ENCODE data around the gene C15orf40.

DNA sequence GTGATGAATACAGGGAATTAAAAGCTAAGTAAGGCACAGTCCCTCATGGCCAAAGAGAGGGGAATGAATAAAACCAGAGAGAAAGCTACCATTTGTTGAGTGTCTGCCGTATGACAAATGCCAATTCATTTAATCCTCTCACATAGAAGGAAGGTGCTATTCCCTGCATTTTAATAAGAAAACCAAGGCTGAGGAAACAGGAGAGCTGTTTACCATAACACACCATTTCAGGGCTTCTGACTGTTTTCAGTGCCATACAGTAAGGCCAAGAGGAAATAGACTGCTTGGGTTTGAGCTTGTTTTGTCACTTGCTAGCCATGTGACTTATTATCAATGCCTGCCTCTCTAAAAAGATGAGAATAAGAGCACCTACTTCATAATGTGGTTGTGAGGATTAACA is 45.6 kb upstream of the C15orf40 start:
- TF ChIP-seq, protein P1, sequence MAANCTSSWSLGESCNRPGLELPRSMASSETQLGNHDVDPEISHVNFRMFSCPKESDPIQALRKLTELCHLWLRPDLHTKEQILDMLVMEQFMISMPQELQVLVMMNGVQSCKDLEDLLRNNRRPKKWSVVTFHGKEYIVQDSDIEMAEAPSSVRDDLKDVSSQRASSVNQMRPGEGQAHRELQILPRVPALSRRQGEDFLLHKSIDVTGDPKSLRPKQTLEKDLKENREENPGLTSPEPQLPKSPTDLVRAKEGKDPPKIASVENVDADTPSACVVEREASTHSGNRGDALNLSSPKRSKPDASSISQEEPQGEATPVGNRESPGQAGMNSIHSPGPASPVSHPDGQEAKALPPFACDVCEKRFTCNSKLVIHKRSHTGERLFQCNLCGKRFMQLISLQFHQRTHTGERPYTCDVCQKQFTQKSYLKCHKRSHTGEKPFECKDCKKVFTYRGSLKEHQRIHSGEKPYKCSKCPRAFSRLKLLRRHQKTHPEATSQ (tag by site-specific recombination; IDR thresholded peaks at IDR 0.05), result no peak
- TF ChIP-seq ZNF791 (tag by site-specific recombination; IDR thresholded peaks at IDR 0.05), result no peak
- no peak for TF ChIP-seq ZNF558 (tag by site-specific recombination; IDR thresholded peaks at IDR 0.05)
- no peak for TF ChIP-seq ZNF704 (tag by site-specific recombination; IDR thresholded peaks at IDR 0.05)
- TF ChIP-seq ELK4 (IDR thresholded peaks at IDR 0.05; ENCODE audit: borderline replicate concordance, low read depth, low read length), result no peak
- TF ChIP-seq ZFP3 (tag by site-specific recombination; IDR thresholded peaks at IDR 0.05; ENCODE audit: low read depth), result no peak
- no peak for TF ChIP-seq ZNF350 (tag by site-specific recombination; IDR thresholded peaks at IDR 0.05)
- TF ChIP-seq ZNF211 (tag by site-specific recombination; IDR thresholded peaks at IDR 0.05; ENCODE audit: low read depth), result no peak
- no peak for TF ChIP-seq YY2 (tag by site-specific recombination; IDR thresholded peaks at IDR 0.05)
- no peak for TF ChIP-seq ZNF239 (tag by site-specific recombination; IDR thresholded peaks at IDR 0.05)
- TF ChIP-seq, protein P2, sequence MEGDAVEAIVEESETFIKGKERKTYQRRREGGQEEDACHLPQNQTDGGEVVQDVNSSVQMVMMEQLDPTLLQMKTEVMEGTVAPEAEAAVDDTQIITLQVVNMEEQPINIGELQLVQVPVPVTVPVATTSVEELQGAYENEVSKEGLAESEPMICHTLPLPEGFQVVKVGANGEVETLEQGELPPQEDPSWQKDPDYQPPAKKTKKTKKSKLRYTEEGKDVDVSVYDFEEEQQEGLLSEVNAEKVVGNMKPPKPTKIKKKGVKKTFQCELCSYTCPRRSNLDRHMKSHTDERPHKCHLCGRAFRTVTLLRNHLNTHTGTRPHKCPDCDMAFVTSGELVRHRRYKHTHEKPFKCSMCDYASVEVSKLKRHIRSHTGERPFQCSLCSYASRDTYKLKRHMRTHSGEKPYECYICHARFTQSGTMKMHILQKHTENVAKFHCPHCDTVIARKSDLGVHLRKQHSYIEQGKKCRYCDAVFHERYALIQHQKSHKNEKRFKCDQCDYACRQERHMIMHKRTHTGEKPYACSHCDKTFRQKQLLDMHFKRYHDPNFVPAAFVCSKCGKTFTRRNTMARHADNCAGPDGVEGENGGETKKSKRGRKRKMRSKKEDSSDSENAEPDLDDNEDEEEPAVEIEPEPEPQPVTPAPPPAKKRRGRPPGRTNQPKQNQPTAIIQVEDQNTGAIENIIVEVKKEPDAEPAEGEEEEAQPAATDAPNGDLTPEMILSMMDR (tag by site-specific recombination; IDR thresholded peaks at IDR 0.05), result no peak
